Esophagus squamous epithelium (tissue), 5 donors: ENCODE measurements around the gene SLC24A3. TPM values are rescaled to one million over a fixed set of nuclear protein-coding genes. Genes with fewer than 3 reads are reported as not detected.

Experiments
- DNase-seq: peaks from one replicate; lab custom pipeline; 2025; lab: John Stamatoyannopoulos, UW
- H3K27ac ChIP-seq, 4 donors: fragments of 200-600 bp; sonication (generic); one replicate each; pipeline ENCODE4 v1.5.1; 2016 to 2019; ENCODE audit warnings: mild to moderate bottlenecking in 1 of 4
- H3K27me3 ChIP-seq, 4 donors: fragments of 200-600 bp; sonication (generic); 1 replicate in 3 of 4; 2 replicates in 1 of 4; pipeline versions ENCODE4 v1.5.1 to v1.6.0; 2017 to 2021; ENCODE audit warnings: antibody characterized with exemption in 1 of 4
- H3K36me3 ChIP-seq, 3 donors: fragments of 200-600 bp; sonication (generic); one replicate each; pipeline ENCODE4 v1.5.1; 2016 to 2019
- H3K4me1 ChIP-seq, 3 donors: fragments of 200-600 bp; sonication (generic); one replicate each; pipeline ENCODE4 v1.5.1; 2017 to 2019
- H3K4me3 ChIP-seq, 4 donors: fragments of 200-600 bp; sonication (generic); 1 replicate in 3 of 4; 2 replicates in 1 of 4; pipeline ENCODE4 v1.5.1; 2016 to 2019; ENCODE audit warnings: mild to moderate bottlenecking in 2 of 4, moderate library complexity in 1 of 4
- H3K9me3 ChIP-seq, 3 donors: fragments of 200-600 bp; sonication (generic); one replicate each; pipeline ENCODE4 v1.5.1; 2016 to 2019
- POLR2A ChIP-seq, 4 donors: fragments of 450-650 bp; IDR thresholded peaks; one replicate each; pipeline ENCODE4 v1.6.1; 2017; ENCODE audit warnings: antibody characterized with exemption in 4 of 4, mild to moderate bottlenecking in 4 of 4, moderate library complexity in 3 of 4
- WGBS, 2 donors: methylation state at CpG; one replicate each; pipeline ENCODE4 v1.1.5; 2018; 5-methylcytosine and 5-hydroxymethylcytosine counted together
- intact Hi-C: fragments of 100-400 bp; cut with DNase I; formaldehyde crosslinking; loops from one replicate; pipeline ENCODE4 v1.15.0; 2022
- total RNA-seq, 4 donors: library from RNA; depleted of rRNA; stranded (reverse); fragments of >200 nt; gene quantifications; one replicate each; pipeline ENCODE4 v1.1.0, GENCODE V29; 2016
- TF ChIP-seq, protein P1 (sequence below), 6 experiments: fragments of 450-650 bp in 4 of 6; fragments of 200-600 bp in 2 of 6; sonication (generic) in 2 of 6; IDR thresholded peaks; one replicate each; pipeline ENCODE4 v1.5.1; 2016 to 2019; ENCODE audit warnings: antibody characterized with exemption in 6 of 6, mild to moderate bottlenecking in 4 of 6, moderate library complexity in 4 of 6
- donor health status: DM: yes; HTN: yes; CAD: no.

Gene SLC24A3
- total RNA-seq, 4 donors from 2014 or later, result 3.0 to 8.2 (median 6.1) TPM

GRCh38 chr20:19349879-19350278 lies 137.4 kb downstream of the SLC24A3 start:
- Histone ChIP-seq H3K9me3 (no peaks in the 10 kb centered on the region), H3K4me1 (no peaks in the 10 kb centered on the region), H3K27ac (no peak overlapping the region), H3K27me3 (no peaks in the 10 kb centered on the region), H3K4me3 (no peak overlapping the region), H3K36me3 (no peaks in the 10 kb centered on the region)
- intact Hi-C loops, result no loop called here
- WGBS, 2 donors, result 86 to 91% methylated on average over 4 to 5 of the region's 5 CpGs
- DNase-seq, result no peak
- no peak for TF ChIP-seq POLR2A (IDR thresholded peaks at IDR 0.05)
- TF ChIP-seq, protein P1, sequence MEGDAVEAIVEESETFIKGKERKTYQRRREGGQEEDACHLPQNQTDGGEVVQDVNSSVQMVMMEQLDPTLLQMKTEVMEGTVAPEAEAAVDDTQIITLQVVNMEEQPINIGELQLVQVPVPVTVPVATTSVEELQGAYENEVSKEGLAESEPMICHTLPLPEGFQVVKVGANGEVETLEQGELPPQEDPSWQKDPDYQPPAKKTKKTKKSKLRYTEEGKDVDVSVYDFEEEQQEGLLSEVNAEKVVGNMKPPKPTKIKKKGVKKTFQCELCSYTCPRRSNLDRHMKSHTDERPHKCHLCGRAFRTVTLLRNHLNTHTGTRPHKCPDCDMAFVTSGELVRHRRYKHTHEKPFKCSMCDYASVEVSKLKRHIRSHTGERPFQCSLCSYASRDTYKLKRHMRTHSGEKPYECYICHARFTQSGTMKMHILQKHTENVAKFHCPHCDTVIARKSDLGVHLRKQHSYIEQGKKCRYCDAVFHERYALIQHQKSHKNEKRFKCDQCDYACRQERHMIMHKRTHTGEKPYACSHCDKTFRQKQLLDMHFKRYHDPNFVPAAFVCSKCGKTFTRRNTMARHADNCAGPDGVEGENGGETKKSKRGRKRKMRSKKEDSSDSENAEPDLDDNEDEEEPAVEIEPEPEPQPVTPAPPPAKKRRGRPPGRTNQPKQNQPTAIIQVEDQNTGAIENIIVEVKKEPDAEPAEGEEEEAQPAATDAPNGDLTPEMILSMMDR (IDR thresholded peaks at IDR 0.05), result no peak

GRCh38 chr20:19351542-19351941 lies 139.1 kb downstream of the SLC24A3 start:
- Histone ChIP-seq H3K4me3 (no peak overlapping the region), H3K4me1 (no peaks in the 10 kb centered on the region), H3K27ac (no peak overlapping the region), H3K9me3 (no peaks in the 10 kb centered on the region), H3K27me3 (no peaks in the 10 kb centered on the region), H3K36me3 (no peaks in the 10 kb centered on the region)
- intact Hi-C loops, result no loop called here
- 33 to 45% methylated on average over 2 of the region's 2 CpGs for WGBS, 2 donors
- no peak for TF ChIP-seq POLR2A (IDR thresholded peaks at IDR 0.05)
- TF ChIP-seq, protein P1 (IDR thresholded peaks at IDR 0.05), result peak in 1 of 6 experiments; percentile 20
- no peak for DNase-seq

- intact Hi-C loops, result no loop called here
- no peak overlapping the region for H3K27ac ChIP-seq
- no peak overlapping the region for H3K4me3 ChIP-seq
- TF ChIP-seq POLR2A (IDR thresholded peaks at IDR 0.05), result no peak
- TF ChIP-seq, protein P1 (IDR thresholded peaks at IDR 0.05), result no peak
- 76 to 83% methylated on average over 3 of the region's 3 CpGs for WGBS, 2 donors
- H3K4me1 ChIP-seq, result no peaks in the 10 kb centered on the region
- DNase-seq, result no peak
- no peaks in the 10 kb centered on the region for H3K36me3 ChIP-seq
- no peaks in the 10 kb centered on the region for H3K9me3 ChIP-seq
- no peaks in the 10 kb centered on the region for H3K27me3 ChIP-seq
These were observed 142.5 kb downstream of the SLC24A3 start for GRCh38 chr20:19354950-19355349.

- Histone ChIP-seq H3K9me3 (no peaks in the 10 kb centered on the region), H3K27ac (no peak overlapping the region), H3K36me3 (no peaks in the 10 kb centered on the region), H3K4me3 (no peak overlapping the region), H3K4me1 (no peaks in the 10 kb centered on the region), H3K27me3 (no peaks in the 10 kb centered on the region)
- intact Hi-C loops, result no loop called here
- no peak for TF ChIP-seq POLR2A (IDR thresholded peaks at IDR 0.05)
- TF ChIP-seq, protein P1 (IDR thresholded peaks at IDR 0.05), result no peak
- 60 to 70% methylated on average over 3 of the region's 3 CpGs for WGBS, 2 donors
- no peak for DNase-seq
These were observed 149.3 kb downstream of the SLC24A3 start for GRCh38 chr20:19361790-19362189.

DNA sequence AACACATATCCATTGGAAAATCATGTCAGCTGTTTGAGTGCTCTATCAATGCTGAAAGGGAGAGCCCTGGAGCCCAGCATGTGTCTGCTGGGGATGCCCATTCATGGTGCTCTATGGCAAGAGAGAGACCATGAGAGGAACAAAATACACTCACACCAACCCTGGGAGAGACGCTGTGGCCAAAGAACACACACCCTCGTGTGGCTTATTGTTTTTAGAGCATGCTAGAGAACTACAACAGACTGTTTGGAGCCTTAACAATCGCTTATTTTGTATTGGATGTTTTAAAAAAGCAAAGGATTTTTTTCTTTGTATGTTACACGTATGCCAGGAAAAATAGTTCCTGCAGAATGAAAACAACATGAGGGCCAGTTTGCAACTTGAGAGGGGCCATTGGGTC lies 151.0 kb downstream of the SLC24A3 start:
- WGBS, 2 donors, result 64 to 68% methylated on average over 4 of the region's 4 CpGs
- Histone ChIP-seq H3K27ac (no peak overlapping the region), H3K4me3 (no peak overlapping the region), H3K27me3 (no peaks in the 10 kb centered on the region), H3K4me1 (no peaks in the 10 kb centered on the region), H3K9me3 (no peaks in the 10 kb centered on the region), H3K36me3 (no peaks in the 10 kb centered on the region)
- TF ChIP-seq POLR2A (IDR thresholded peaks at IDR 0.05), result no peak
- TF ChIP-seq, protein P1 (IDR thresholded peaks at IDR 0.05), result no peak
- no peak for DNase-seq
- intact Hi-C loops, result no loop called here
